Fibroblast of mammary gland (primary cell): ENCODE results near the gene SMIM36.
"Not testable (repeated sequence)": the region's sequence is repeated elsewhere in the genome, so short reads cannot be mapped to it uniquely, and the experiment has no call there.

ENCODE experiments used
- DNase-seq: peaks from one replicate; pipeline ENCODE4 v3.0.0-alpha.2; 2010; ENCODE audit warnings: low read depth
- H3K4me3 ChIP-seq: 2 replicates; pipeline ENCODE4 v1.5.1; 2011; ENCODE audit warnings: low read depth, mild to moderate bottlenecking, low read length, moderate library complexity; ENCODE audit not compliant: control insufficient read depth
- TF ChIP-seq, protein P1 (sequence below): conservative IDR thresholded peaks from 2 replicates; pipeline ENCODE4 v1.5.1; 2011; ENCODE audit warnings: low read depth, low read length, inconsistent platforms; ENCODE audit not compliant: control insufficient read depth, insufficient read depth

Gene SMIM36

DNA sequence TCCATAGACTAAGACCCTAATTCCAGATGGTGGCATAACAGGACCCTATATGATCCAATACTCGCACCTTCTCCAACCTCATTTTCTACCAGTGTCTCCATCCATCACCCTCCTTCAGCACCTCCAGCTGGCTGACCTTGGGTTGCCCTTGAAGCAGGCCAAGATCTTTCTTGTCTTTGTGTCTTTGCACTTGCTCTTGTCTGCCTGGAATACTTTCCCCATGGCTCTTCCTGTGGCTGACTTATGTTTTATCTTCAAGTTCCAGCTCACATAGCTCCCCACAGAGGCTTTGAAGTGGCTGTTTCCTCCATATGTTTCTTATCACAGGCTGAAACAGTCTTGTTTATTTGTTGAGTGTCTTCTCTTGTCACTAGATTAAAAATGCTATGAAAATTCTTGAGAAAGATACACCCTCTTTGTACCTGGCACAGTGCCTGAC lies 60.0 kb downstream of the SMIM36 start:
- TF ChIP-seq, protein P1, sequence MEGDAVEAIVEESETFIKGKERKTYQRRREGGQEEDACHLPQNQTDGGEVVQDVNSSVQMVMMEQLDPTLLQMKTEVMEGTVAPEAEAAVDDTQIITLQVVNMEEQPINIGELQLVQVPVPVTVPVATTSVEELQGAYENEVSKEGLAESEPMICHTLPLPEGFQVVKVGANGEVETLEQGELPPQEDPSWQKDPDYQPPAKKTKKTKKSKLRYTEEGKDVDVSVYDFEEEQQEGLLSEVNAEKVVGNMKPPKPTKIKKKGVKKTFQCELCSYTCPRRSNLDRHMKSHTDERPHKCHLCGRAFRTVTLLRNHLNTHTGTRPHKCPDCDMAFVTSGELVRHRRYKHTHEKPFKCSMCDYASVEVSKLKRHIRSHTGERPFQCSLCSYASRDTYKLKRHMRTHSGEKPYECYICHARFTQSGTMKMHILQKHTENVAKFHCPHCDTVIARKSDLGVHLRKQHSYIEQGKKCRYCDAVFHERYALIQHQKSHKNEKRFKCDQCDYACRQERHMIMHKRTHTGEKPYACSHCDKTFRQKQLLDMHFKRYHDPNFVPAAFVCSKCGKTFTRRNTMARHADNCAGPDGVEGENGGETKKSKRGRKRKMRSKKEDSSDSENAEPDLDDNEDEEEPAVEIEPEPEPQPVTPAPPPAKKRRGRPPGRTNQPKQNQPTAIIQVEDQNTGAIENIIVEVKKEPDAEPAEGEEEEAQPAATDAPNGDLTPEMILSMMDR: no peak
- peak; percentile 77 for DNase-seq
- H3K4me3 ChIP-seq: no peak overlapping the region

DNA sequence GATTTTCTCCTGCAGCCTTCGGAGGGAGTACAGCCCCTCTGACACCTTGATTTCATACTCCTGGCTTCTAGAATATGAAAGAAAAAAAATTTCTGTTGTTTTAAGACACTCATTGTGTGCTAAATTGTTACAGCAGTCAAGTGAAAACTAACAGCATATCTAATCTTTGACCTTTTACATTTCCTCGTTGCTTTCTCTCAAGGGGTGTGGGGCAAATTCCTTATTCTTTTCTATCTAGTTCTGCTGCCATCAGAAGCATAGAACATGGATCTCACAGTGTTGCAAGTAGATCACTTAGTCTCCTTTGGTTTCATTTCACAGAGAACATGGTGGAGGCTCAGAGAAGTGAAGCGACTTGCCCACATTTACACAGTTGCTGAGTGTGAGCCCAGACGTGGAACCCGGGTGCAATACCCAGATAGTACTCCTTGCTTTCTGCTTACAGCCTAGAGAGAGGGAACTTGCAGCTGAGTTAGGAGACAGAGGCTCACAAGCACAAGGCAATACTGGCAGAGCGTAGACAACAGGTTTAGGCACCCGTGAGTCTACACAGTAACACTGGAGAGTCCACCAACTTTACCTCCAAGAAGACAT lies 60.9 kb downstream of the SMIM36 start:
- TF ChIP-seq, protein P1: no peak
- no peak overlapping the region for H3K4me3 ChIP-seq
- no peak for DNase-seq

DNA sequence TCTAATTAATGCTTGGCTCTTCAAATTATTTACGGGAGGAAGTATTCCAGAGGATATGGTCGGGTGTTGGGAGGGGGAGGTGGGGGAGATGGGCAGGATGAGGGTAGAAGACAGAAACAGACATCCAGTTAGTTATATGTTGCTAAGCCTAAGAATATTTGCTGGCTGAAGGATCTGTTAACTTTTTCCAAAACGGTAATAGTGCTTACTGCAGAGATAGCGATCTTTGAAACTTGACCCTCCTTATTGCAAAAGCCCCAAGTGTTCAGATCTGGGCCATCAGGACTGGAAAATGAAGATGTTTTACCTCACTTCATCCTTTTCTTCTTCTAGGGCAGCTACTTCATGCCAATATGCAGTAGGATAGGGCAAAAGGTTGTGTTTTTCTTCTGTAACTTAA lies 62.6 kb downstream of the SMIM36 start:
- H3K4me3 ChIP-seq: no peak overlapping the region
- peak; percentile 50 for DNase-seq
- TF ChIP-seq, protein P1: no peak

DNA sequence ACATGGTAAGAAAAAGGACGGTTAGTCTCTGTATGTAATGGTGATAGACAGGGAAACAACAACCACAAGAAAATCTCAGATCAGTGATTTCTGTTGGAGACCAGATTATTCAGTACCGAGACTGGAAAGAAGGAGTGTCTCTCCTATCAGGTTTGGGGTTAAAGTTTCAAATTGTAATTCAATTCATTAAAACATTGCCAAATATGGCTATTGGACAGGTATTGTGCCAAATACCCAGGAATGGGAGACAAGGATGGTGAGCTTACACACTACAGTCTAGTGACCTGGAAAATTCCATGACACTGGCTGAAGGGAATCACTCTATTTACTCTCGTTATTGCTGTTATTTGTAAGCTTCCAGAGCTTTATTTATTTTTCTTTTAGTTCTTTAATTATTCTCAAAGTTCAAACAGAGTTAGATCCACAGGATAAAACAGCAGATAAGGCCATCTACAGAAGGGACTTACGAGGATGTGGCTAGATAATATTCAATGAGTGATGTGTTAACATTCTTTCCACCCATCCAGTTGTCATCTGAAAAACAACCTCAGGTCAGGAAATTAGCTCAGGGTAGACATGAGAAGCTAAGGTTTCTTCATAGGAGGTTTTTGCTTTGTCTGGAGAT lies 64.6 kb downstream of the SMIM36 start:
- TF ChIP-seq, protein P1: no peak
- H3K4me3 ChIP-seq: no peak overlapping the region
- no peak for DNase-seq

DNA sequence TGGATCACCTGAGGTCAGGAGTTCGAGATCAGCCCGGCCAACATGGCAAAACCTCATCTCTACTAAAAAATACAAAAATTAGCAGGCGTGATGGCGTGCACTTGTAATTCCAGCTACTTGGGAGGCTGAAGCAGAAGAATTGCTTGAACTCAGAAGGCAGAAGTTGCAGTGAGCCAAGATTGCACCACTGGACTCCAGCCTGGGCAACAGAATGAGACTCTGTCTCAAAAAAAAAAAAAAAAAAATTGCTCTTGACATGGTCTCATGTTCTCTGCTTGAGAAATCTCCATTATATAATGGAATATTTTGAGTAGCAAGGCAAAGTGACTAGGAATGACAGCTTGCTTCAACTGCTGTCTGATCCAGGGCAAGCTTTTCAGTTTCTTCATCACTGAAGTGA lies 65.2 kb downstream of the SMIM36 start:
- not testable (repeated sequence) for DNase-seq, H3K4me3 ChIP-seq

DNA sequence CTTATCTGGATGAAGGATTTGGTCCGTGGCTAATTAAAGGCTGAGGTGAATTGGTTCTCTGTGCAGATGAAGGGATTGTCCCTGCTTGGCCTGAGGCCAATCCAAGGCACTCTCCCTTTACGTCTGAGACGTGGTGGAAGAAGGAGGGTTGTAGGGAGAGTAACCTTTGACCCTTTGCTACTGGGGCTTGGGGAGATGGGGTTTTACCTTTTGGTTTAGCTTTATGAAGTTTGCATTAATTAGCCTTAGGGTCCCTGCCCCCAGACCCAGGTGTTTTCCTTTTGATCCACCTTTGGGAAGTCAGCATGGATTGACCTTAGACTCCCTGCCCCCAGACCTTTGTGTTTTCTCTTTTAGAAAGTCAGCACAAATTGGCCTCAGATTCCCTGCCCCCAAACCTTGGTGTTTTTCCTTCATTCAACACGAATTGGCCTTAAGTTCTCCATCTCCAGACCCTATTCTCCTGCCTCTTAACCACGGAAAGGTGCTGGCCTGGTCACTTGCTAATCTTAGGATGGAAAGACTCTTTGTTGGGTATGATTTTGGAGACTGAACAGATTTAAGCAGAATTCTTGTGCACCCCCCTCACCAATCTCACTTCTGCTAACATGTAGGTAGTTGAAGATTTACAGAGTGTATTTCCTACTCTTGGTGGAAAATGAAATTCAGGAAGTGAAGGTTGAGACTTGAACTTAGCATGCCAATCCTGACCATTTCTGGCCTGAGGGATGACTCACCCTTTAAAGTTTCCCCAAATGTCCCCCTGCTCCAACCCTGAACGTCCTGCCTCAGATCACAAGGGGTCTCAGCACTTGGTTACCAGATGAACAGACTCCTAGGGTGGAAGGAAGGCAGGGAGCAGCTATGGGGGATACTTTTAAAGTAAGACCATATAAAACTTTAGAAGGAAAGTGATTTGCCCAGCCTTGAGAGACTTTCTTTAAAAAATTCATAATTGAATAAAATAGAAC lies 66.5 kb downstream of the SMIM36 start:
- DNase-seq: peak; percentile 45
- H3K4me3 ChIP-seq: no peak overlapping the region
- TF ChIP-seq, protein P1: no peak

DNA sequence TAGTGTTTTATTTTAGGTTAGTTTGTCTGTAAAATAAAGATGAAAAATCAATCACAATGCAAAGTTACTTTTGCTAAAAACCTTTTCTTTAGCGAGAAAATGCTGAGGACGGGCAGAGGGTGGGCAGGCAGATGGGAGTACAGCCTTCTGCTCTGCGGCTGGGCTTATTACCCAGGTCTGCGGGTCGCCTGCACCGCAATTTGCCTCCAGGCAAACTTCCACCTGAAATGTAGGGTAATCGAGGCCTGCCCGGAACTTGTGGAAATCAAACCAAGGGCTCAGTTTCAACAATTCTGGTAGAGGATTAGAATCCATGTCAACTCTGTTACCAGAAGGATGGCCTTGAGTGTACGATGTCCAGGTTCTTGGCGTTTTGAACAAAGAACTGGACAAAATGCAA lies 67.3 kb downstream of the SMIM36 start:
- no peak for DNase-seq
- TF ChIP-seq, protein P1: no peak
- H3K4me3 ChIP-seq: no peak overlapping the region
